ENCODE results near the gene MOB3B. TPM values are rescaled to one million over a fixed set of nuclear protein-coding genes. Genes with fewer than 3 reads are reported as not detected.

The MOB3B gene
- polyA plus RNA-seq, 3 donors: 22.6 to 25.6 (median 25.5) TPM

GRCh38 chr9:27554712-27555111, 25.1 kb upstream of the MOB3B start:
- DNase-seq (ENCODE audit: extremely low read depth in 1 of 11, low read depth in 9 of 11, low spot score in 4 of 11): no peak

GRCh38 chr9:27549196-27549755, 19.7 kb upstream of the MOB3B start:
- DNase-seq (ENCODE audit: extremely low read depth in 1 of 11, low read depth in 9 of 11, low spot score in 4 of 11): peak in 1 of 11 donors; percentile 33

- peak in 2 of 11 donors; percentile 44 to 57 for DNase-seq (ENCODE audit: extremely low read depth in 1 of 11, low read depth in 9 of 11, low spot score in 4 of 11)
These were observed 18.6 kb upstream of the MOB3B start for GRCh38 chr9:27548055-27548741.

- DNase-seq (ENCODE audit: extremely low read depth in 1 of 11, low read depth in 9 of 11, low spot score in 4 of 11): no peak
These were observed 15.9 kb upstream of the MOB3B start for GRCh38 chr9:27545471-27545870.

- DNase-seq (ENCODE audit: extremely low read depth in 1 of 11, low read depth in 9 of 11, low spot score in 4 of 11): peak in 1 of 11 donors; percentile 29
These were observed 12.9 kb upstream of the MOB3B start for GRCh38 chr9:27542508-27542907.

- no peak for DNase-seq (ENCODE audit: extremely low read depth in 1 of 11, low read depth in 9 of 11, low spot score in 4 of 11)
These were observed 12.1 kb upstream of the MOB3B start for GRCh38 chr9:27541740-27542139.

GRCh38 chr9:27540502-27540901, 10.9 kb upstream of the MOB3B start:
- DNase-seq (ENCODE audit: extremely low read depth in 1 of 11, low read depth in 9 of 11, low spot score in 4 of 11): no peak

- no peak for DNase-seq (ENCODE audit: extremely low read depth in 1 of 11, low read depth in 9 of 11, low spot score in 4 of 11)
These were observed 10.1 kb upstream of the MOB3B start for GRCh38 chr9:27539479-27540441.

- peak in 1 of 11 donors; percentile 49 for DNase-seq (ENCODE audit: extremely low read depth in 1 of 11, low read depth in 9 of 11, low spot score in 4 of 11)
These were observed 9.0 kb upstream of the MOB3B start for GRCh38 chr9:27538647-27539046.

GRCh38 chr9:27537756-27538155, 8.1 kb upstream of the MOB3B start:
- DNase-seq (ENCODE audit: extremely low read depth in 1 of 11, low read depth in 9 of 11, low spot score in 4 of 11): no peak

GRCh38 chr9:27537027-27537435, 7.4 kb upstream of the MOB3B start:
- DNase-seq (ENCODE audit: extremely low read depth in 1 of 11, low read depth in 9 of 11, low spot score in 4 of 11): no peak

GRCh38 chr9:27536168-27536567, 6.6 kb upstream of the MOB3B start:
- DNase-seq (ENCODE audit: extremely low read depth in 1 of 11, low read depth in 9 of 11, low spot score in 4 of 11): no peak

- DNase-seq (ENCODE audit: extremely low read depth in 1 of 11, low read depth in 9 of 11, low spot score in 4 of 11): no peak
These were observed 6.1 kb upstream of the MOB3B start for GRCh38 chr9:27535701-27536118.

GRCh38 chr9:27534658-27535209, 5.1 kb upstream of the MOB3B start:
- no peak for DNase-seq (ENCODE audit: extremely low read depth in 1 of 11, low read depth in 9 of 11, low spot score in 4 of 11)

GRCh38 chr9:27534131-27534530, 4.5 kb upstream of the MOB3B start:
- DNase-seq (ENCODE audit: extremely low read depth in 1 of 11, low read depth in 9 of 11, low spot score in 4 of 11): no peak

- no peak for DNase-seq (ENCODE audit: extremely low read depth in 1 of 11, low read depth in 9 of 11, low spot score in 4 of 11)
These were observed 3.7 kb upstream of the MOB3B start for GRCh38 chr9:27533311-27533710.

GRCh38 chr9:27532046-27532445, 2.4 kb upstream of the MOB3B start:
- no peak for DNase-seq (ENCODE audit: extremely low read depth in 1 of 11, low read depth in 9 of 11, low spot score in 4 of 11)

- no peak for DNase-seq (ENCODE audit: extremely low read depth in 1 of 11, low read depth in 9 of 11, low spot score in 4 of 11)
These were observed 1.5 kb upstream of the MOB3B start for GRCh38 chr9:27530915-27531755.

GRCh38 chr9:27528886-27529315, 713 bp downstream of the MOB3B start:
- peak in 5 of 11 donors; percentile 39 to 54 (median 47) for DNase-seq (ENCODE audit: extremely low read depth in 1 of 11, low read depth in 9 of 11, low spot score in 4 of 11)
